Measurements from ENCODE around the gene GLYATL3.
A peak's percentile ranks its signal among the peaks of the same experiment; 100 is the strongest.

The GLYATL3 gene

GRCh38 chr6:49548613-49549304 lies 49.0 kb downstream of the GLYATL3 start:
- no peak for DNase-seq
- no peak for ATAC-seq

- ATAC-seq, result no peak
- DNase-seq, result no peak
Observed at GRCh38 chr6:49549691-49550491, 50.2 kb downstream of the GLYATL3 start.

- peak; percentile 60 for ATAC-seq
Observed at GRCh38 chr6:49550492-49551077, 50.9 kb downstream of the GLYATL3 start, which contains the start of gene C6orf141. Gene C6orf141 (plus strand): TSS chr6:49550668. CDS start chr6:49550793, 125 bp downstream.

GRCh38 chr6:49551078-49551865 lies 51.5 kb downstream of the GLYATL3 start:
- DNase-seq, result peak; percentile 6
- peak; percentile 47 for ATAC-seq

More at GRCh38 chr6:49550492-49551077, 50.9 kb downstream of the GLYATL3 start, which contains the start of gene C6orf141:
- DNase-seq, result peak; percentile 39

GRCh38 chr6:49551866-49552129 lies 52.1 kb downstream of the GLYATL3 start:
- peak; percentile 29 for ATAC-seq
- DNase-seq, result no peak

GRCh38 chr6:49552596-49552995 lies 52.9 kb downstream of the GLYATL3 start:
- DNase-seq (no peak), ATAC-seq (no peak)

- DNase-seq (no peak), ATAC-seq (no peak)
Observed at GRCh38 chr6:49553384-49553783, 53.7 kb downstream of the GLYATL3 start.

- ATAC-seq, result no peak
- DNase-seq, result no peak
Observed at GRCh38 chr6:49555951-49556350, 56.2 kb downstream of the GLYATL3 start.

- DNase-seq (no peak), ATAC-seq (peak; percentile 32)
Observed at GRCh38 chr6:49556429-49556837, 56.7 kb downstream of the GLYATL3 start.

- no peak for DNase-seq
- ATAC-seq, result no peak
Observed at GRCh38 chr6:49557177-49557576, 57.5 kb downstream of the GLYATL3 start.

- no peak for ATAC-seq
- DNase-seq, result no peak
Observed at GRCh38 chr6:49558238-49558637, 58.5 kb downstream of the GLYATL3 start.

GRCh38 chr6:49563006-49563886 lies 63.5 kb downstream of the GLYATL3 start:
- no peak for ATAC-seq

GRCh38 chr6:49564552-49564951 lies 64.8 kb downstream of the GLYATL3 start:
- DNase-seq, result no peak

More at GRCh38 chr6:49563006-49563886, 63.5 kb downstream of the GLYATL3 start:
- no peak for DNase-seq

GRCh38 chr6:49565261-49565660 lies 65.5 kb downstream of the GLYATL3 start:
- DNase-seq, result no peak
- ATAC-seq, result no peak

More at GRCh38 chr6:49564552-49564951, 64.8 kb downstream of the GLYATL3 start:
- no peak for ATAC-seq

- no peak for DNase-seq
- ATAC-seq, result no peak
Observed at GRCh38 chr6:49565855-49566254, 66.1 kb downstream of the GLYATL3 start.

GRCh38 chr6:49570474-49571079 lies 70.9 kb downstream of the GLYATL3 start:
- DNase-seq (no peak), ATAC-seq (no peak)

- ATAC-seq, result no peak
Observed at GRCh38 chr6:49576618-49577017, 76.9 kb downstream of the GLYATL3 start.

More at GRCh38 chr6:49576618-49577017, 76.9 kb downstream of the GLYATL3 start:
- DNase-seq, result no peak
